ENCODE data around the gene CABLES1. TPM values are rescaled to one million over a fixed set of nuclear protein-coding genes. Genes with fewer than 3 reads are reported as not detected.

CABLES1 gene
- polyA plus RNA-seq, 1 experiment: 5.4 TPM

DNA sequence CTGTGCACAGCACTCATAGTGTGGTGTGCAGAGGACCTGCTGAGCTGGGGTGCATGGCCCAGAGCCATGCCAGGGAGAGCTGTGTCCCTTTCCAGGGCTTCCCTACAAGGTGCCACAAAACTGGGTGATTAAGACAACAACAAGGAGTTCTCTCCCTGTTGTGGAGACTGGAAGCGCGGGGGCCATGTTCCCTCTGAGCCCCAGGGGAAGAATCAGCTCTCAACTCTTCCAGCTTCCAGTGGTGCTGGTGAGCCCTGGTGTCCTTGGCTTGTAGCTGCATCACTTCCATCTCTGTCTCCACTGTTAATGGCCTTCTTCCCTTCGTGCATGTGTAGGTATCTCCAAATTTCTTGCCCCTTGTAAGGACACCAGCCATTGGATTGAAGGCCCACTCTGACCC is 73.3 kb downstream of the CABLES1 start:
- TF ChIP-seq, protein P1, sequence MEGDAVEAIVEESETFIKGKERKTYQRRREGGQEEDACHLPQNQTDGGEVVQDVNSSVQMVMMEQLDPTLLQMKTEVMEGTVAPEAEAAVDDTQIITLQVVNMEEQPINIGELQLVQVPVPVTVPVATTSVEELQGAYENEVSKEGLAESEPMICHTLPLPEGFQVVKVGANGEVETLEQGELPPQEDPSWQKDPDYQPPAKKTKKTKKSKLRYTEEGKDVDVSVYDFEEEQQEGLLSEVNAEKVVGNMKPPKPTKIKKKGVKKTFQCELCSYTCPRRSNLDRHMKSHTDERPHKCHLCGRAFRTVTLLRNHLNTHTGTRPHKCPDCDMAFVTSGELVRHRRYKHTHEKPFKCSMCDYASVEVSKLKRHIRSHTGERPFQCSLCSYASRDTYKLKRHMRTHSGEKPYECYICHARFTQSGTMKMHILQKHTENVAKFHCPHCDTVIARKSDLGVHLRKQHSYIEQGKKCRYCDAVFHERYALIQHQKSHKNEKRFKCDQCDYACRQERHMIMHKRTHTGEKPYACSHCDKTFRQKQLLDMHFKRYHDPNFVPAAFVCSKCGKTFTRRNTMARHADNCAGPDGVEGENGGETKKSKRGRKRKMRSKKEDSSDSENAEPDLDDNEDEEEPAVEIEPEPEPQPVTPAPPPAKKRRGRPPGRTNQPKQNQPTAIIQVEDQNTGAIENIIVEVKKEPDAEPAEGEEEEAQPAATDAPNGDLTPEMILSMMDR (IDR thresholded peaks at IDR 0.05; ENCODE audit: insufficient read depth, low read depth, low read length): no peak
- CTCF ChIA-PET: interaction anchor here (0.5 to 2.2 kb wide), 3 partner anchors 10 to 203 kb away, joined by 3 to 4 read pairs (median 4); no protein-coding TSS in a partner anchor
- POLR2A ChIA-PET: no interaction called here
- no peaks in the 10 kb centered on the region; the same call in 1 of the 2 replicates for H3K36me3 ChIP-seq (ENCODE audit: control insufficient read depth, insufficient read depth, low read length)
- no peak for DNase-seq (ENCODE audit: low read depth)
- H3K27me3 ChIP-seq (ENCODE audit: control insufficient read depth, insufficient read depth, low read length): no peaks in the 10 kb centered on the region
- no peak overlapping the region for H3K4me3 ChIP-seq (ENCODE audit: low read depth, low read length)

DNA sequence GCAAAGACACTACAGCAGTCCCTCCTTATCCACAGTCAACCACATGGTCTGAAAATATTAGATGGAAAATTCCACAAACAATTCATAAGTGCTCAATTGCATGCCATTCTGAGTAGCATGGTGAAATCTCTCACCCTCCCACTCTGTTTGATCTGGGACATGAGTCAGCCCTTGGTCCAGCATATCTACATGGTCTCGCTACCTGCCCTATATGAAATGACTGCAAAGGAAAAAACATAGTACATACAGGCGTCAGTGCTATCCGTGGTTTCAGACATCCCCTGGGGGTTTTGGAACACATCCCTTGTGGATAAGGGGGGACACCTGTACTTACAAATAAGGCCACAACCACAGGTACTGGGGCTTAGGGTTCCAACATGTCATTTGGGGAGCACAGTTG is 73.7 kb downstream of the CABLES1 start:
- Histone ChIP-seq H3K36me3 (ENCODE audit: control insufficient read depth, insufficient read depth, low read length) (no peaks in the 10 kb centered on the region; the same call in 1 of the 2 replicates), H3K4me3 (ENCODE audit: low read depth, low read length) (no peak overlapping the region), H3K27me3 (ENCODE audit: control insufficient read depth, insufficient read depth, low read length) (no peaks in the 10 kb centered on the region)
- POLR2A ChIA-PET: no interaction called here
- DNase-seq (ENCODE audit: low read depth): no peak
- CTCF ChIA-PET: interaction anchor here (0.9 to 2.2 kb wide), 2 partner anchors 11 to 33 kb away, joined by 4 read pairs; no protein-coding TSS in a partner anchor
- TF ChIP-seq, protein P1 (IDR thresholded peaks at IDR 0.05; ENCODE audit: insufficient read depth, low read depth, low read length): no peak

DNA sequence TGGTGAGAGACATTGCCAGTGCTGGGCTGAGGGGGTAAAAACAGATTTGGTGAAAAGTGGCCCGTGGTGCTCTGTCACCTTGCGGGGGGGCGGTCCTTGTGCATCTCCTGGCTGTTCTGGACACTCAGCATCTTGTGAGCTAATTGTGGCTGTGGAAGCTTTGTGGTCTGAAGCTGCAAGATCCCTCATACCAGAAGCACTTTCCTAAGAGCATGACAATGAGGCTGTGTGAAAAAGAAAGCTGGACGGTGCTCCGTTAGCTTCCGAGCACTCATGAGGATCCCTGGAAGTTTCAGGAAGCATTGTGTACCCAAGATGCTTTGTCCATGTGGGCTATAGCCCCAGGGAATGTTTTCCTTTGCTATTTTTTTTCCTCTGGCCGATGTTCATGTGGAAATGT is 74.5 kb downstream of the CABLES1 start:
- Histone ChIP-seq H3K36me3 (ENCODE audit: control insufficient read depth, insufficient read depth, low read length) (no peaks in the 10 kb centered on the region; the same call in 1 of the 2 replicates), H3K27me3 (ENCODE audit: control insufficient read depth, insufficient read depth, low read length) (no peaks in the 10 kb centered on the region), H3K4me3 (ENCODE audit: low read depth, low read length) (no peak overlapping the region)
- TF ChIP-seq, protein P1 (IDR thresholded peaks at IDR 0.05; ENCODE audit: insufficient read depth, low read depth, low read length): no peak
- POLR2A ChIA-PET: no interaction called here
- DNase-seq (ENCODE audit: low read depth): no peak
- CTCF ChIA-PET: interaction anchor here (0.6 kb wide), 1 partner anchor 286 kb away, joined by 3 read pairs; no protein-coding TSS in a partner anchor

DNA sequence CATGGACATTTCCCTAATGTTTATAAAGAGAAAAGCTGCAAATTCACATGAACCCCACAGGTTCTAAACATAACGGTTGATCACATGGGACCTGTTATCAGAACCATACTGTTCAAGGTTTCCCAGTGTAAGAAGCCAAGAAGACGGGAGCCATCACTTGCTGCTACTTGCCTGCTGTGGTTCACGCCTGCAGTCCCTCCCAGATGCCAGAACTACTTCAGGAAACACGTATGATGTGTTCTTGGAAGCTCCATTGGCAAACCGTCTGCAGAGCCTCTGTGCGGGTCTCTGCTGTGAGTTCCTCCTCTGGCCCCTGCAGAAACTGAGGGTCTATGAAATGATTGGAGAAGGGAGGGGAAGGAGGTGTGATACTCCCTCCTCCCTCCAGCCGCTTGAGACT is 75.2 kb downstream of the CABLES1 start:
- POLR2A ChIA-PET: no interaction called here
- no peaks in the 10 kb centered on the region for H3K36me3 ChIP-seq (ENCODE audit: control insufficient read depth, insufficient read depth, low read length)
- no peak for DNase-seq (ENCODE audit: low read depth)
- H3K27me3 ChIP-seq (ENCODE audit: control insufficient read depth, insufficient read depth, low read length): no peaks in the 10 kb centered on the region
- CTCF ChIA-PET: no interaction called here
- H3K4me3 ChIP-seq (ENCODE audit: low read depth, low read length): no peak overlapping the region
- TF ChIP-seq, protein P1 (IDR thresholded peaks at IDR 0.05; ENCODE audit: insufficient read depth, low read depth, low read length): no peak

DNA sequence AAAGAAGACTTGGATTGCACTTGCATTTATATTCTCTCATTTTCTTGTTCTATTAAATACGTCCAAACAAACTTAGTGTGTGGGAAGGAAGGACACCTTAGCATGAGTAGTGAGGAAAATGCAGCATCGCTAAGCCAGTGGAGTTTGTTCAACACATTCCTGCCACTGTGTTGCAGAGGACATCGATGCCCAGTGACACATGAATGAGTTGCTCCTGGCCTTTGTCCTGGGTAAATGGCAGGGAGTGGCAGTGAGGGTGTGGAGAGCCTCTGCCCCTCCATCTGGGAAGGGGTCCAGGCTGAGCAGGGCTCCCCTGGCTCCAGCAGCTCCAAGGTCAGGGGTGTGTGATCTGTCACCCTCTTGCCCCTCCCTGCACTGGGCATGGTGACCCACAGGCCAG is 75.9 kb downstream of the CABLES1 start:
- H3K4me3 ChIP-seq (ENCODE audit: low read depth, low read length): no peak overlapping the region

More for the DNA sequence above, 75.9 kb downstream of the CABLES1 start:
- CTCF ChIA-PET: interaction anchor here (1.7 kb wide), 1 partner anchor 14 kb away, joined by 3 read pairs; no protein-coding TSS in a partner anchor
- no peak for DNase-seq (ENCODE audit: low read depth)
- Histone ChIP-seq H3K27me3 (ENCODE audit: control insufficient read depth, insufficient read depth, low read length) (no peaks in the 10 kb centered on the region), H3K36me3 (ENCODE audit: control insufficient read depth, insufficient read depth, low read length) (no peaks in the 10 kb centered on the region)
- POLR2A ChIA-PET: no interaction called here
- TF ChIP-seq, protein P1 (IDR thresholded peaks at IDR 0.05; ENCODE audit: insufficient read depth, low read depth, low read length): no peak
